Embryonic facial prominence (tissue), 1 donor: ENCODE measurements around the gene HSPA5.

ENCODE experiments used
- DNase-seq: peaks from one replicate; pipeline ENCODE4 v3.0.0-alpha.2; 2016; ENCODE audit errors: extremely low spot score

HSPA5 gene

GRCh38 chr9:125189361-125190289 lies 51.5 kb downstream of the HSPA5 start, which contains the start of gene PPP6C:
Gene PPP6C, minus strand, starts transcription at chr9:125189803. Its CDS starts 85 bp downstream, at chr9:125189718.
- DNase-seq, result peak; percentile 96

- no peak for DNase-seq
Observed at GRCh38 chr9:125189011-125189360, 52.2 kb downstream of the HSPA5 start.
